GM18868 (cell line): ENCODE data around the gene RDH16.
"Not testable (repeated sequence)": the region's sequence is repeated elsewhere in the genome, so short reads cannot be mapped to it uniquely, and the experiment has no call there.

ENCODE experiments used
- ATAC-seq: cut with Tn5 transposase; IDR thresholded peaks from one replicate; pipeline ENCODE4 v1.9.1; 2021; ENCODE audit warnings: mild to moderate bottlenecking, moderate library complexity; ENCODE audit not compliant: unreplicated experiment

Gene RDH16

GRCh38 chr12:56954958-56955355 lies 2.5 kb downstream of the RDH16 start:
- no peak for ATAC-seq

GRCh38 chr12:56954057-56954957 lies 3.1 kb downstream of the RDH16 start:
- ATAC-seq = no peak

DNA sequence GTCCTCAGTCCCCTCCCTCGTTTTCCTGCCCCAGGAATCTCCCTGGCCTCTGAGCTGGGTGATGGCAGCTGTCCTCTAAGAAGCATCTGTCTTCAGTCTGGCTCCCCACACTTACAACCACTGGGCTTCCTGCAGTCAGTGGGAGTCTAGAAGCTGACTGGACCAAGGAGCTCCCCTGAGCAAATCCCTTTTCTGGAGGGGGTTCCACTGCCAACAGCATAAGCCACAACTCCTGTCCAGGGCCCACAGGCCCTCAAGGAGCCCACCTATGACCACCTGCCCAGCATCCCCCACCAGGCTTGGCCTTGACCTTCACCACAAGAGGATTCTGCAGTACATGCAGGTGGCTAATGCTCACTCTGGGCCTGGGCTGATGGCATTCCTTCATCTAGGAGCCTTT lies 4.1 kb downstream of the RDH16 start:
- no peak for ATAC-seq

DNA sequence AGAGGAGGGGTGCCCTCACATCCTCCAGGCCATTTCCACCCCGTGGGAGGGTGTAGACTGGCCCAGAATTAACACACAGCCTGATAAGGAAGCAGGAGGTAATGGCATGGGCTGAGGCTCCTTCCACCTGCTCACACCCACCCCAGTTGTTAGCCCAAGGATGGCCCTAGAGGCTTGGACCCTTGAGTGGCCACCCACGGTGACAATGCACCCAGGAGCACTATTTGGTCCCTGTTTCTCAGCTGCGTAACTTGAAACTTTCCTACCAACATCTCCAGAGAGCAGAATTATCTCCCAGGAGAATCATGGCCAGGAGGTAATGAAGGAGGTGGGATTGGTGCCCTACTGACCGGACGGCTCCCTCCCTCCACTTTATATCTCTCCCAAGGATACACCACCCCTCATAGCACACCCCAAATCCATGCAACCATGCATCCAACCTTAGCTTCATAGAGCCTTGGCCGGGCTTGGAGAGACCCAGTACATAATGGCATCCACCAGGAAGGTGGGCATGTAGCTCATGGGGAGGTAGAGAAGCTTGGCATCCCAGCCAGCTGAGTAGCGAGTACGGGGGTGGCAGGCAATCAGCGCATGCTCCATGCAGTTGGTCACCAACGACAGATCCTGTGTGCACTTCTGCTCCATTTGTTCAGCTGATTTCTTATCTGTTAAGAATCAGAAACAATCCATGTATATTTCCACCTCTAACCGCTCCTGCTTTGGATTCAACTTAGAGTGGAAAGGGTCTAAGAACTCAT lies 5.6 kb downstream of the RDH16 start:
- ATAC-seq = no peak

GRCh38 chr12:56948881-56949280 lies 8.5 kb downstream of the RDH16 start:
- ATAC-seq = no peak

- ATAC-seq = no peak
Observed at GRCh38 chr12:56948457-56948777, 9.0 kb downstream of the RDH16 start.

DNA sequence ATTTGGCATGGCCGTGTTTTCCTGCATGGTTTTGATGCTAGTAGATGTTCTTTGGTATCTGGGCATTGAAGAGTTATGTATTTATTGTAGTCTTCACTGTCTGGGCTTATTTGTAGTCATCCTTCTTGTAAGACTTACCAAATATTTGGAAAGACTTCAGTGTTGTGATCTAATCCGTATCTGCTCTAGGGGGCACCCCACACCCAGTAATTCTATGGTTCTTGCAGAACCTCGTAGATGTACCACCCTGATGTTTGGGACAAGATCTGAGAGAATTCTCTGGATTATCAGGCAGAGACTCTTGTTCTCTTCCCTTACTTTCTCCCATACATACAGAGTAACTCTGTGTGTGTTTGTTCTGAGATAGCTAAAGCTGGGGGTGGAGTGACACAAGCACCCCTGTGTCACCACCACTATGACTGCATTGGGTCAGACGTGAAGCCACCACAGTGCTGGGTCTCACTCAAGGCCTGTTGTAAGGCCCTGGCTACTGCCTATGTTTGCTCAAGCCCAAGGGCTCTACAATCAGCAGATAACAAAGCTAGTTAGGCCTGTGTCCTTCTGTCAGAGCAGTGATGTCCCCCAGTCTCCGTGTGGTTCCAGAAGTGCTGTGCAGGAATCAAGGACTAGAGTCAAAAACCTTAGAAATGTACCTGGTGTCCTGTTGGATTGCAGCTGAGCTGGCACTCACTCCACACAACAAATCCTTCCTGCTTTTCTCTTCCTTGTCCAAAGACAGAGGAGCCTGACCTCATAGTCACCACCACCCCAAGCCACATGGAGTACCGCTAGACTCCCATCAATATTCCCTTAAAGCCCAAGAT lies 9.6 kb downstream of the RDH16 start:
- ATAC-seq = no peak

- no peak for ATAC-seq
Observed at GRCh38 chr12:56943878-56944277, 13.5 kb downstream of the RDH16 start.

GRCh38 chr12:56943374-56943773 lies 14.0 kb downstream of the RDH16 start:
- ATAC-seq = not testable (repeated sequence)

GRCh38 chr12:56941299-56942017 lies 15.9 kb downstream of the RDH16 start:
- ATAC-seq = peak; percentile 85

GRCh38 chr12:56940942-56941298 lies 16.5 kb downstream of the RDH16 start:
- not testable (repeated sequence) for ATAC-seq

DNA sequence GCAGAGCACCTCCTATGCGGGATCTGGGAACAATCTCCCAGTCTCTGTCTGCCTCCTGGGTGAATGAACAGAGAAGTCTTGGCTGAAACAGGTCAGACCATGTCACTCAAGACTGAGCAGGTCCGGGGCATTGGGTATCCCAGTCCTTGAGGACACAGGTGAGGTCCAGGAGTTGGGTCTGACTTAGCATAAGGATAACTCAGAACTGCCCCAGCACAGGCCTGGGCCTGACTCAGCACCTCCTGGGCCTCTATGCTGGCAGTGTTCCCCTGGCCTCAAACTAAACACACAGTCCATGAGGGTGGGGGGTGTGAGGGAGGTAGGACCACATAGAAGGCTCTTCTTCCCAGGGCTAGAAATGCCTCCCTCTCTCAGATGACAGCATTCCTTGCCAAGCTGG lies 21.7 kb downstream of the RDH16 start:
- ATAC-seq = no peak

DNA sequence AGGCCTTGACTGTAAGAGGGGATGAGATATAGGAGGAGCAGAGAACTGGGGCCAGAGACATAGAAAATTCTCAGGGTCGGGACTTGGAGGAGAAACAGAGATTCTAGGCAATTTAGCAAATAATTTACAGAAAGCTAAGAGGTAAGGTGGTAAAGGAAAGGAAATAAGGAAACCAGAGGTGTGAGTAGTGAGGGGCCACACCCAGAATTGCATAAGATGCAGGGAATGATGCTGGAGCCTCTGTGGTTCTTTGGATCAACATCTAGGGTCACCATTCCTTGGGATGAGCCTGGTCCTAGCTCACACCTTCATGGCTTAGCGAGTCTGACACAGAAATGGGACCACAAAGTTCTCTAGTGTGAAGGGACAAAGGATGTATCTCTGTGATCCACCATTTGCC lies 22.3 kb downstream of the RDH16 start:
- no peak for ATAC-seq

DNA sequence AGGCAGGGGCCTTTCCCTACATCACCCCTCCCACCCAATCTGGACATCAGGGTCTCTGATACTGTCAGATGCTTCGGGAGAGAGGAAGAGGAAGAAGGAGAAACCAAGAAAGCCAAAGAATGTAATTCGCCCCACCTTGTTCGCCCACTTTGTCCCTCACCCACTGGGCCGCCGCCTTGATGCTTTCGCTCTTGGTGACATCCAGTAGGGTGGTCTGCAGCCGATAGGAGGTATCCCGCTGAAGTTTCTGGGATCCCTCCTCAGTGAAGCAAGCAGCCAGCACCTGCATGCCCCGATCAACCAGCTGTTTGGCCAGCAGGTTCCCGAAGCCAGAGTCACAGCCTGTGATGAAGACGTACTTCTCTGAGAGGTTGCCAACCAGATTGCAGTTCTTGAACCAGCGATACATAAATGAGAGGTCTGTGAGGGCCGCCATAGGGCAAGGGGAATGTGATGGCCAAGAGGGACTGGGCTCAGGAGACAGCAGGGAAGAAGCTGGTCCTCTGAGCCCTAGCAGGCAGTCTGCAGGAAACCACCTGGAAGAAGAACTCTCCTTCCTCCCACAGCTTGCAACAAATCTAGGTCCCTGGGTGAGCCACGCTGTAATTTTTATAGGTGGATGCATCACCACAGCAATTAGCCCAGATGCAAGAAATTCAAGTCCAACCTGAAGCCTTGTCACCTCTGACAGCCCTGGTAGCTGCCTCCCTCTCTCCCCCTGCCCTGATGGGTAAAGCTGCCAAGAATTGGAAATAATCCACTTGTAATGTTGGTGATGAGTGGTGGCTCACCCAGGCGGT lies 23.4 kb downstream of the RDH16 start, which contains the start of gene SDR9C7:
Gene SDR9C7, minus strand, starts transcription at position 583 of the 800 bp plus-strand sequence. Its CDS starts 147 bp downstream, at position 436.
- ATAC-seq = no peak

DNA sequence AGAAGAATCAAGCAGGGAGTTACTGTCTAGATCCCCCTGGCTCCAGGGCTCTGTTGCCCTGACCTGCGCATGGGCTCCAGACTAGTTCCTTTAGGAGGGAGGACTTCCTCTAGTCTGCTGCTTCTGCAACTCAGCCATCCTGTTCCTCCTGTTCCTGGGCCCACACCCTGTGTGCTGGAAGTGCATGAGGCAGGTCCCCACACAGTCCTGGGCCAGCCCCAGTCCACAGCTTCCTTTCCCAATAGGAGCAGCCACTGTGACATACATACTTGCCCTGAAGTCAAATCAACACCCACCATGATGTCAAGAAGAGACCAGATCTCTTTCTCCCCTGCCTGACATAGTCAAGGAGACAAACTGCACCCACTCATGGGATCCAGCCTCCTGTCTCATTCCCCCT lies 24.5 kb downstream of the RDH16 start:
- ATAC-seq = no peak

- no peak for ATAC-seq
Observed at GRCh38 chr12:56932146-56932545, 25.3 kb downstream of the RDH16 start.

GRCh38 chr12:56931474-56931978 lies 25.9 kb downstream of the RDH16 start:
- no peak for ATAC-seq

GRCh38 chr12:56930241-56930640 lies 27.2 kb downstream of the RDH16 start:
- no peak for ATAC-seq

DNA sequence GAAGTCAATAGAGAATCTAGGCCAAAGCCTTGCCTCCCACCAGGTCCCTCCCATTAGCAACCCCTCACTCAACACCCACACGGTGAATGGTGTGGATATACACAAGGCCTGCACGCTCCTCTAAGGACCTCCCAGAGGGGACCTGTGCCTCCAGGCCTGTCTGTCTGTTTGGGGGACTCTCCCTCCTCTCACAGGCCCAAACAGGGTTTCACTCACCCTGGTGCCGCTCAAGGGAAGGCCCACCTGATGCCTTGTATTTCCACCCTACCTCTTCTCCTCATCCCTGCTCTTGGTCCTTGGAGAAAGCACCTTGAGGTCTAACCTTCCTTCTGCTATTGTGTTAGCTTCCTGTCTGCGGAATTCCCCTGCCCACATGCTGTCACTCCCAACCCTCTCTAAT lies 27.6 kb downstream of the RDH16 start:
- ATAC-seq = no peak

GRCh38 chr12:56928262-56928661 lies 29.1 kb downstream of the RDH16 start:
- no peak for ATAC-seq
